Heart left ventricle (tissue), 16 donors: ENCODE measurements around the gene CLNK. TPM values are rescaled to one million over a fixed set of nuclear protein-coding genes. Genes with fewer than 3 reads are reported as not detected.

ENCODE experiments used
- ATAC-seq, 4 donors: fragments of 200-7000 bp; cut with Tn5 transposase; one replicate each; pipeline ENCODE4 v1.9.1; 2020 to 2022; ENCODE audit warnings: moderate library complexity in 4 of 4, mild to moderate bottlenecking in 3 of 4, moderate number of reproducible peaks in 1 of 4
- DNase-seq, 5 donors: peaks; one replicate each; pipeline ENCODE4 v3.0.0-alpha.2; 2020
- H3K27ac ChIP-seq, 12 donors: fragments of 200-600 bp; sonication (generic) in 4 of 12; one replicate each; pipeline versions ENCODE4 v1.5.0 to v1.8.0; 2016 to 2022; ENCODE audit warnings: mild to moderate bottlenecking in 2 of 12
- H3K27me3 ChIP-seq, 9 donors: fragments of 200-600 bp; sonication (generic) in 2 of 9; one replicate each; pipeline versions ENCODE4 v1.5.1 to v1.8.0; 2016 to 2022; ENCODE audit warnings: mild to moderate bottlenecking in 3 of 9
- H3K36me3 ChIP-seq, 9 donors: fragments of 200-600 bp; sonication (generic) in 2 of 9; one replicate each; pipeline versions ENCODE4 v1.5.0 to v1.8.0; 2018 to 2022; ENCODE audit warnings: mild to moderate bottlenecking in 2 of 9
- H3K4me1 ChIP-seq, 12 donors: fragments of 200-600 bp; sonication (generic) in 4 of 12; one replicate each; pipeline versions ENCODE4 v1.5.0 to v1.8.0; 2016 to 2022; ENCODE audit warnings: mild to moderate bottlenecking in 3 of 12
- H3K4me3 ChIP-seq, 12 donors: fragments of 200-600 bp; sonication (generic) in 4 of 12; one replicate each; pipeline versions ENCODE4 v1.5.0 to v1.8.0; 2017 to 2022; ENCODE audit warnings: mild to moderate bottlenecking in 9 of 12, moderate library complexity in 4 of 12
- H3K9me3 ChIP-seq, 12 donors: fragments of 200-600 bp; sonication (generic) in 4 of 12; one replicate each; pipeline versions ENCODE4 v1.5.0 to v1.8.0; 2016 to 2022; ENCODE audit warnings: mild to moderate bottlenecking in 1 of 12
- CTCF ChIP-seq, 12 donors: fragments of 200-600 bp; sonication (generic) in 4 of 12; IDR thresholded peaks; one replicate each; pipeline versions ENCODE4 v1.5.0 to v1.8.0; 2018 to 2022; ENCODE audit warnings: antibody characterized with exemption in 12 of 12, mild to moderate bottlenecking in 5 of 12
- POLR2A ChIP-seq, 2 donors: fragments of 450-650 bp; IDR thresholded peaks; one replicate each; pipeline ENCODE4 v1.6.1; 2017; ENCODE audit warnings: antibody characterized with exemption in 2 of 2, mild to moderate bottlenecking in 2 of 2, moderate library complexity in 2 of 2
- WGBS, 4 donors: extraction: QIAGEN DNeasy Blood & Tissue Kit in 2 of 4; methylation state at CpG; one replicate each; pipeline versions ENCODE4 v1.1.5 to v1.1.7; 2013 to 2018; 5-methylcytosine and 5-hydroxymethylcytosine counted together
- intact Hi-C, 10 donors: fragments of 100-400 bp; cut with DNase I; formaldehyde crosslinking; loops; one replicate each; pipeline versions ENCODE4 v1.11.1 to v1.14.2; 2022
- polyA plus RNA-seq, 2 donors: library from polyadenylated mRNA; stranded (reverse); fragments of 200-250 nt; gene quantifications; one replicate each; pipeline ENCODE4 v1.2.3, GENCODE V29; 2013
- total RNA-seq, 9 donors: library from RNA; depleted of rRNA in 2 of 9; stranded (reverse); fragments of >200 nt in 2 of 9; fragmentation: NEBNext Ultra II Directional in 3 of 9; extraction: Animal tissue kit (Norgen Biotek cat#: 25700) in 3 of 9; gene quantifications; one replicate each; pipeline versions ENCODE4 v1.1.0 to v1.2.4, GENCODE V29; 2016 to 2023
- donor health status: ischemic (EF 13 %, LVEDD 7.1; RV severe dilation, severe dysfunction).
- donor health status: healthy with polysubstance abuse.
- donor health status: DM: no; HTN: yes; CAD: no.
- donor health status: DM: no; HTN: no; CAD: no.
- donor health status: ischemic (EF 25% LVEDD 6.9; RV normal size, moderate dysfunction).
- donor health status: ischemic (EF 25% LVEDD 5.7; RV mildly dilated, moderate dysfunction).
- donor health status: healthy.
- donor health status: DM: yes; HTN: yes; CAD: no.
- donor health status: ischemic (EF 35%, LVEDD 5.7; RV mildly dilated, moderate dysfunction).
- donor health status: nonischemic (EF 11% LVEDD 7.7; RV severe dilation, severe dysfunction).
- donor health status: DM: yes; HTN: yes; CAD: no.
- donor health status: PGD.
- donor health status: ischemic (EF 29% LVEDD 5.4; RV normal size, mild dysfunction).
- donor health status: nonischemic (EF 23%, LVEDD 6.1; RV moderate dilation, normal function).

Gene CLNK
- total and polyA plus RNA-seq, 11 donors: 0.01 to 0.16 (median 0.11) TPM; not detected in 8

- H3K27ac ChIP-seq: no peak overlapping the region
- no peak for ATAC-seq
- H3K9me3 ChIP-seq: peaks cover 0 to 4% (median 0%) of the 10 kb centered on the region in 12 donors
- TF ChIP-seq CTCF (IDR thresholded peaks at IDR 0.05) (no peak), POLR2A (IDR thresholded peaks at IDR 0.05) (no peak)
- 79 to 85% (median 82%) methylated on average over 5 of the region's 5 CpGs for WGBS, 4 donors
- no peaks in the 10 kb centered on the region for H3K36me3 ChIP-seq
- H3K4me1 ChIP-seq: peaks cover 0 to 1% (median 0%) of the 10 kb centered on the region in 12 donors
- no peak for DNase-seq
- no peak overlapping the region for H3K4me3 ChIP-seq
- no peaks in the 10 kb centered on the region for H3K27me3 ChIP-seq
- intact Hi-C loops: no loop called here
Measured at GRCh38 chr4:10535912-10536311, 148.7 kb downstream of the CLNK start.

GRCh38 chr4:10534820-10535219 is 149.7 kb downstream of the CLNK start:
- WGBS, 4 donors: 84 to 91% (median 88%) methylated on average over 6 of the region's 6 CpGs
- Histone ChIP-seq H3K36me3 (no peaks in the 10 kb centered on the region), H3K4me3 (no peak overlapping the region), H3K27me3 (no peaks in the 10 kb centered on the region), H3K4me1 (peaks cover 0 to 12% (median 0%) of the 10 kb centered on the region in 12 donors), H3K9me3 (peaks cover 0 to 4% (median 0%) of the 10 kb centered on the region in 12 donors), H3K27ac (no peak overlapping the region)
- no peak for ATAC-seq
- intact Hi-C loops: loop anchor here in 1 of 10 donors (5.0 kb wide), 1 partner anchor 78 kb away; the partner anchor contains the start of gene ZNF518B
- no peak for DNase-seq
- TF ChIP-seq POLR2A (IDR thresholded peaks at IDR 0.05): no peak
- TF ChIP-seq CTCF (IDR thresholded peaks at IDR 0.05): no peak

GRCh38 chr4:10532155-10532554 is 152.4 kb downstream of the CLNK start:
- no peak for TF ChIP-seq CTCF (IDR thresholded peaks at IDR 0.05)
- TF ChIP-seq POLR2A (IDR thresholded peaks at IDR 0.05): no peak
- WGBS, 4 donors: 49 to 64% (median 58%) methylated on average over 2 of the region's 2 CpGs
- Histone ChIP-seq H3K4me1 (peaks cover 0 to 23% (median 3%) of the 10 kb centered on the region in 12 donors), H3K27ac (no peak overlapping the region), H3K36me3 (no peaks in the 10 kb centered on the region), H3K9me3 (no peaks in the 10 kb centered on the region), H3K4me3 (no peak overlapping the region), H3K27me3 (no peaks in the 10 kb centered on the region)
- DNase-seq (no peak), ATAC-seq (no peak)
- intact Hi-C loops: loop anchor here in 1 of 10 donors (5.0 kb wide), 1 partner anchor 75 kb away; the partner anchor contains the start of gene ZNF518B

DNA sequence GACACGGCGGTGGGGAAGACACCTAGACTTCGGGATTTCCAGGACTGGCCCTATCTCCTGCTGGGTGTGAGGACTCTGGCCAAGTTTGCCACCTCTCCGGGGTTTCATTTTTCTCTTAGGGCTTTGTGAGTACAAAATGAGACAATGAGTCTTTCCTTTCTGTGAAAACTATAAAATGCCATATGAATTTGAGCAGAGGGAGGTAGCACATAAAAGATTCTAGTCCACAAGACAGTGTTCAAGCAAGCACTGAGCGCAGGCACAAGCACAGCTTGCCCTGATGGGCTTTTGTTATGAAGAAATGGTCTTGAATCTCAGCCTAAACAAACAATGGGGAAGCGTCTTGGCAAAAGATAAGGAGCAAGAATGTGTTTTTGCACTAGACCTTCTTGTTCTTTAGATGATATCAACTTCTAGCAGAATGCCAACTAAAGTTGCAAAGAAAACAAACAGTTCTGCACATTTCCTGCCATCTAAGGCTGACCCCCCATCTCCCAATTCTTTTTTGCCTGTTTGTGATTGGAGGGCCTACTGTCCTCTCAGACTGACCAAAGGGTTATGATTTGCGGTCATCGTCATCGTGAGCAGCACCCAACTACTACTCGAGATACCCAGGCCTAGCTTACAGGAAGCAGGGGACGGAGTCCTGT is 154.3 kb downstream of the CLNK start:
- 46 to 61% (median 50%) methylated on average over 11 of the region's 11 CpGs for WGBS, 4 donors
- Histone ChIP-seq H3K4me3 (no peak overlapping the region), H3K27me3 (no peaks in the 10 kb centered on the region), H3K4me1 (peaks cover 0 to 23% (median 3%) of the 10 kb centered on the region in 12 donors), H3K9me3 (no peaks in the 10 kb centered on the region), H3K36me3 (no peaks in the 10 kb centered on the region), H3K27ac (peak overlapping the region in 2 of 12 donors; percentile 46 to 47)
- TF ChIP-seq CTCF (IDR thresholded peaks at IDR 0.05) (no peak), POLR2A (IDR thresholded peaks at IDR 0.05) (no peak)
- intact Hi-C loops: loop anchor here in 1 of 10 donors (5.0 kb wide), 1 partner anchor 73 kb away; the partner anchor contains the start of gene ZNF518B
- ATAC-seq: peak; percentile 80 to 87 (median 82)
- DNase-seq: peak in 1 of 5 donors; percentile 30
